RWPE2 (cell line): ENCODE data around the gene EEFSEC.

Source experiments
- ATAC-seq: fragments of 200-7000 bp; cut with Tn5 transposase; 3 replicates; pipeline ENCODE4 v1.9.1; 2021; ENCODE audit warnings: low read depth
- DNase-seq: peaks from one replicate; pipeline ENCODE4 v3.0.0-alpha.2; 2020; ENCODE audit warnings: low spot score
- H3K27ac ChIP-seq: fragments of 450-650 bp; 2 replicates; pipeline ENCODE4 v1.5.1; 2017; ENCODE audit warnings: mild to moderate bottlenecking; ENCODE audit not compliant: poor library complexity, severe bottlenecking
- H3K27me3 ChIP-seq: fragments of 250-450 bp; sonication (Bioruptor Pico); 2 replicates; pipeline ENCODE4 v1.5.1; 2021; ENCODE audit warnings: mild to moderate bottlenecking, moderate library complexity; ENCODE audit not compliant: insufficient read depth, poor library complexity, severe bottlenecking
- H3K36me3 ChIP-seq: fragments of 250-450 bp; sonication (Bioruptor Pico); 2 replicates; pipeline ENCODE4 v1.5.1; 2020; ENCODE audit warnings: low read depth, mild to moderate bottlenecking, moderate library complexity
- H3K4me1 ChIP-seq: fragments of 250-450 bp; sonication (Bioruptor Pico); 2 replicates; pipeline ENCODE4 v1.5.1; 2021; ENCODE audit warnings: mild to moderate bottlenecking, moderate library complexity; ENCODE audit not compliant: insufficient read depth, poor library complexity, severe bottlenecking
- H3K4me3 ChIP-seq: fragments of 250-450 bp; sonication (Bioruptor Pico); 2 replicates; pipeline ENCODE4 v1.5.1; 2021; ENCODE audit warnings: mild to moderate bottlenecking, moderate library complexity; ENCODE audit not compliant: severe bottlenecking
- H3K9me3 ChIP-seq: fragments of 250-450 bp; sonication (Bioruptor Pico); 2 replicates; pipeline ENCODE4 v1.5.1; 2021; ENCODE audit warnings: mild to moderate bottlenecking, moderate library complexity; ENCODE audit not compliant: severe bottlenecking
- CTCF ChIP-seq: fragments of 450-650 bp; IDR thresholded peaks from one replicate; pipeline ENCODE4 v1.5.1; 2017; ENCODE audit warnings: mild to moderate bottlenecking, moderate library complexity; ENCODE audit not compliant: poor library complexity, severe bottlenecking

EEFSEC gene

GRCh38 chr3:128226795-128227395 lies 73.6 kb downstream of the EEFSEC start:
- Histone ChIP-seq H3K27ac (no peak overlapping the region), H3K9me3 (peaks cover 10% of the 10 kb centered on the region), H3K4me3 (no peak overlapping the region), H3K36me3 (no peaks in the 10 kb centered on the region), H3K4me1 (no peaks in the 10 kb centered on the region), H3K27me3 (no peaks in the 10 kb centered on the region)
- no peak for DNase-seq
- TF ChIP-seq CTCF: peak; percentile 70
- peak; percentile 74 for ATAC-seq

- Histone ChIP-seq H3K4me3 (no peak overlapping the region), H3K27ac (no peak overlapping the region), H3K27me3 (no peaks in the 10 kb centered on the region), H3K9me3 (peaks cover 6% of the 10 kb centered on the region), H3K36me3 (no peaks in the 10 kb centered on the region), H3K4me1 (no peaks in the 10 kb centered on the region)
- ATAC-seq (no peak), DNase-seq (no peak)
- TF ChIP-seq CTCF: no peak
These were observed 74.2 kb downstream of the EEFSEC start for GRCh38 chr3:128227507-128227906.

- TF ChIP-seq CTCF: no peak
- H3K27ac ChIP-seq: no peak overlapping the region
- no peaks in the 10 kb centered on the region for H3K9me3 ChIP-seq
- no peaks in the 10 kb centered on the region for H3K27me3 ChIP-seq
- DNase-seq: no peak
- ATAC-seq: no peak
- H3K4me3 ChIP-seq: no peak overlapping the region
- no peaks in the 10 kb centered on the region for H3K4me1 ChIP-seq
- H3K36me3 ChIP-seq: no peaks in the 10 kb centered on the region
These were observed 75.2 kb downstream of the EEFSEC start for GRCh38 chr3:128228366-128228910.

GRCh38 chr3:128229106-128229857 lies 76.0 kb downstream of the EEFSEC start:
- ATAC-seq (no peak), DNase-seq (no peak)
- H3K9me3 ChIP-seq: no peaks in the 10 kb centered on the region
- H3K27ac ChIP-seq: no peak overlapping the region
- no peak for TF ChIP-seq CTCF
- no peaks in the 10 kb centered on the region for H3K36me3 ChIP-seq
- no peak overlapping the region for H3K4me3 ChIP-seq
- H3K27me3 ChIP-seq: no peaks in the 10 kb centered on the region
- H3K4me1 ChIP-seq: no peaks in the 10 kb centered on the region

- Histone ChIP-seq H3K36me3 (no peaks in the 10 kb centered on the region), H3K4me1 (no peaks in the 10 kb centered on the region), H3K9me3 (no peaks in the 10 kb centered on the region), H3K27me3 (no peaks in the 10 kb centered on the region), H3K27ac (no peak overlapping the region), H3K4me3 (no peak overlapping the region)
- no peak for TF ChIP-seq CTCF
- DNase-seq (no peak), ATAC-seq (no peak)
These were observed 78.3 kb downstream of the EEFSEC start for GRCh38 chr3:128231606-128232005.
